K562 (cell line): ENCODE results near the gene HEY2. TPM values are rescaled to one million over a fixed set of nuclear protein-coding genes. Genes with fewer than 3 reads are reported as not detected.
A peak's percentile ranks its signal among the peaks of the same experiment; 100 is the strongest.

Source experiments
- ATAC-seq: fragments of 200-7000 bp; cut with Tn5 transposase; 3 replicates; pipeline ENCODE4 v1.9.1; 2020; ENCODE audit warnings: moderate library complexity
- BruUV-seq: library from RNA; stranded (reverse); fragments of 400-500 nt; replicated peaks from 2 replicates; lab custom pipeline; 2021; lab: Mats Ljungman, UMichigan
- CTCF ChIA-PET: fragments of 300-600 bp; formaldehyde crosslinking; extraction: SDS; loops from one replicate; lab custom pipeline; 2021; ENCODE audit warnings: low intra/inter-chr PET ratio; lab: Yijun Ruan, JAX
- POLR2A ChIA-PET: fragments of 300-600, 350-650 bp; sonication (Branson Sonifier 250); formaldehyde crosslinking; extraction: SDS; loops from one replicate; lab custom pipeline; 2021; ENCODE audit warnings: antibody characterized with exemption, inconsistent platforms; lab: Yijun Ruan, JAX
- DNase-seq, 4 experiments: peaks; one replicate each; pipeline versions ENCODE4 v3.0.0 to v3.0.0-alpha.2; 2011 to 2018; ENCODE audit warnings: low spot score in 3 of 4, mixed read lengths in 3 of 4; ENCODE audit errors: extremely low read depth in 1 of 4
- FAIRE-seq: peaks from 2 replicates; lab custom pipeline; 2011; peaks lifted over from hg19 to GRCh38; lab: Jason Lieb, UNC
- H2AFZ ChIP-seq: 2 replicates; pipeline ENCODE4 v1.6.0; 2011; ENCODE audit warnings: low read depth, low read length, control low read depth, inconsistent platforms
- H3K27ac ChIP-seq: fragments of 200-600 bp; 3 replicates; pipeline ENCODE4 v1.8.0; 2011; ENCODE audit warnings: low read depth, mild to moderate bottlenecking, control low read depth, inconsistent platforms, low read length, moderate library complexity, mixed read lengths; ENCODE audit errors: extremely low read depth
- H3K27me3 ChIP-seq, 2 experiments: fragments of 300-600 bp in 1 of 2; 2 replicates in 1 of 2; 3 replicates in 1 of 2; pipeline versions ENCODE4 v1.6.0 to v1.8.0; 2011; ENCODE audit warnings: inconsistent platforms in 2 of 2, low read length in 2 of 2, mild to moderate bottlenecking in 1 of 2, mixed read lengths in 1 of 2, moderate library complexity in 1 of 2; ENCODE audit not compliant: control insufficient read depth in 2 of 2, insufficient read depth in 2 of 2
- H3K36me3 ChIP-seq: fragments of 300-600 bp; 3 replicates; pipeline ENCODE4 v1.8.0; 2011; ENCODE audit warnings: mild to moderate bottlenecking, low read length, inconsistent platforms; ENCODE audit not compliant: control insufficient read depth, insufficient read depth
- H3K4me1 ChIP-seq, 2 experiments: fragments of 200-600 bp in 1 of 2; replicated peaks in 1 of 2; 2 replicates in 1 of 2; 3 replicates in 1 of 2; pipeline versions ENCODE4 v1.5.1 to v1.8.0; 2011; ENCODE audit warnings: inconsistent platforms in 2 of 2, low read length in 2 of 2, mild to moderate bottlenecking in 1 of 2, mixed read lengths in 1 of 2, moderate library complexity in 1 of 2; ENCODE audit not compliant: control insufficient read depth in 2 of 2, insufficient read depth in 2 of 2
- H3K4me2 ChIP-seq: 2 replicates; pipeline ENCODE4 v1.6.1; 2011; ENCODE audit warnings: low read length, control low read depth, inconsistent platforms, mixed read lengths; ENCODE audit not compliant: insufficient read depth
- H3K4me3 ChIP-seq: fragments of 200-600 bp; sonication (generic), shearing (Covaris generic); 2 replicates; pipeline ENCODE4 v1.5.1; 2016; ENCODE audit warnings: control low read depth, inconsistent platforms
- H3K79me2 ChIP-seq: fragments of 200-600 bp; 3 replicates; pipeline ENCODE4 v1.8.0; 2011; ENCODE audit warnings: low read length, inconsistent platforms; ENCODE audit not compliant: control insufficient read depth, insufficient read depth
- H3K9ac ChIP-seq, 2 experiments: 2 replicates each; pipeline versions ENCODE4 v1.6.0 to v1.6.1; 2011; ENCODE audit warnings: low read depth in 2 of 2, low read length in 2 of 2, control low read depth in 1 of 2, inconsistent platforms in 1 of 2, mild to moderate bottlenecking in 1 of 2, mixed read lengths in 1 of 2; ENCODE audit not compliant: insufficient read depth in 1 of 2
- H3K9me1 ChIP-seq: one replicate; pipeline ENCODE4 v1.6.0; 2011; ENCODE audit warnings: inconsistent platforms, mild to moderate bottlenecking, low read length, moderate library complexity; ENCODE audit not compliant: control insufficient read depth, insufficient read depth
- H3K9me3 ChIP-seq: replicated peaks from 2 replicates; pipeline ENCODE4 v1.5.1; 2011; ENCODE audit warnings: low read depth, low read length, inconsistent platforms; ENCODE audit not compliant: control insufficient read depth, insufficient read depth
- H4K20me1 ChIP-seq: replicated peaks from 2 replicates; pipeline ENCODE4 v1.6.1; 2011; ENCODE audit warnings: low read length, inconsistent platforms, mixed read lengths; ENCODE audit not compliant: control insufficient read depth, insufficient read depth
- ARID2 ChIP-seq: fragments of 450-650 bp; IDR thresholded peaks from 2 replicates; pipeline ENCODE4 v1.6.1; 2017; ENCODE audit warnings: antibody characterized with exemption, mild to moderate bottlenecking
- FOXA3 ChIP-seq, 2 experiments: fragments of 450-650 bp in 1 of 2; sonication (generic) in 1 of 2; formaldehyde crosslinking; IDR thresholded peaks in 1 of 2; conservative IDR thresholded peaks in 1 of 2; 2 replicates each; pipeline versions ENCODE4 v1.4.0 to v1.8.0; 2020 to 2022; ENCODE audit warnings: mild to moderate bottlenecking in 2 of 2, missing genetic modification reagents in 1 of 2
- HCFC1 ChIP-seq: IDR thresholded peaks from 2 replicates; pipeline ENCODE4 v1.6.1; 2012; ENCODE audit warnings: low read depth, low read length, improper control_type of control experiment
- HNRNPH1 ChIP-seq: fragments of 200-400 bp; formaldehyde crosslinking; optimal IDR thresholded peaks from 2 replicates; pipeline ENCODE3; 2017; ENCODE audit warnings: low read depth, mild to moderate bottlenecking, low read length, moderate library complexity
- MAFG ChIP-seq: fragments of 450-650 bp; conservative IDR thresholded peaks from 2 replicates; pipeline ENCODE4 v1.6.1; 2016; ENCODE audit warnings: missing genetic modification characterization, missing compliant biosample characterization
- MEIS2 ChIP-seq: fragments of 450-650 bp; IDR thresholded peaks from 2 replicates; pipeline ENCODE4 v1.6.1; 2014; ENCODE audit warnings: mild to moderate bottlenecking; ENCODE audit not compliant: partially characterized antibody
- PBX2 ChIP-seq, 2 experiments: IDR thresholded peaks in 1 of 2; conservative IDR thresholded peaks in 1 of 2; 2 replicates each; pipeline ENCODE4 v1.6.1; 2016; ENCODE audit warnings: low read depth in 2 of 2, mild to moderate bottlenecking in 1 of 2, missing compliant biosample characterization in 1 of 2, missing genetic modification characterization in 1 of 2, moderate library complexity in 1 of 2
- PKNOX1 ChIP-seq: fragments of 450-650 bp; IDR thresholded peaks from 2 replicates; pipeline ENCODE4 v1.6.1; 2016
- TCF7 ChIP-seq: sonication (generic); IDR thresholded peaks from 2 replicates; pipeline ENCODE4 v1.6.1; 2016; ENCODE audit warnings: antibody characterized with exemption, borderline replicate concordance
- TEAD1 ChIP-seq, 2 experiments: fragments of 450-650 bp in 1 of 2; sonication (generic) in 1 of 2; formaldehyde crosslinking; IDR thresholded peaks; 2 replicates each; pipeline versions ENCODE4 v1.4.0 to v1.8.0; 2020 to 2022; ENCODE audit warnings: mild to moderate bottlenecking in 2 of 2, missing genetic modification reagents in 1 of 2
- UBTF ChIP-seq, 2 experiments: IDR thresholded peaks; 2 replicates each; pipeline ENCODE4 v1.6.1; 2012; ENCODE audit warnings: improper control_type of control experiment in 2 of 2, low read depth in 2 of 2, low read length in 2 of 2, borderline replicate concordance in 1 of 2
- ZEB2 ChIP-seq: fragments of 450-650 bp; IDR thresholded peaks from 2 replicates; pipeline ENCODE4 v1.6.1; 2016
- ZNF217 ChIP-seq: sonication (generic); formaldehyde crosslinking; IDR thresholded peaks from 2 replicates; pipeline ENCODE4 v1.8.0; 2022; ENCODE audit warnings: mild to moderate bottlenecking, missing genetic modification reagents
- ZNF316 ChIP-seq: fragments of 450-650 bp; IDR thresholded peaks from 2 replicates; pipeline ENCODE4 v1.6.1; 2016
- in situ Hi-C: fragments of 300-500 bp; cut with MboI; formaldehyde crosslinking; loops from 4 replicates; pipeline ENCODE4 v1.15.0; 2018; ENCODE audit warnings: inconsistent platforms, mixed read lengths
- intact Hi-C: fragments of 100-400 bp; cut with micrococcal nuclease; formaldehyde crosslinking; loops from 2 replicates; pipeline ENCODE4 v1.14.2; 2022
- polyA plus RNA-seq, 8 experiments: library from polyadenylated mRNA; depleted of rRNA in 4 of 8; stranded (reverse) in 5 of 8; unstranded in 3 of 8; fragments of >200 nt; fragmentation: Nextera tagmentation in 2 of 8; fragmentation: Illumina TruSeq in 1 of 8; extraction: Ambion mirVana in 2 of 8; extraction: Trizol in 1 of 8; gene quantifications; 2 replicates each; pipeline versions ENCODE4 v1.2.1 to v1.2.3, GENCODE V29; 2011 to 2014; ENCODE audit warnings: inconsistent platforms in 1 of 8, missing spikeins in 1 of 8
- total RNA-seq, 7 experiments: library from RNA; depleted of rRNA in 6 of 7; stranded (reverse); fragments of >200 nt in 6 of 7; fragmentation: Illumina TruSeq in 2 of 7; extraction: Trizol in 2 of 7; gene quantifications; 2 replicates each; pipeline versions ENCODE4 v1.2.1 to v1.2.3, GENCODE V29; 2011 to 2021; ENCODE audit warnings: low replicate concordance in 1 of 7

Gene HEY2
- total and polyA plus RNA-seq, 9 of the 15 experiments (the other 6 are each of a cell fraction or from before 2014, with no cell fraction given): 0.03 to 0.07 (median 0.06) TPM; not detected in 5

GRCh38 chr6:125804264-125804663, 54.8 kb downstream of the HEY2 start:
- no TSS peak for BruUV-seq
- POLR2A ChIA-PET: interaction anchor here (0.9 to 1.6 kb wide), 2 partner anchors 13 to 15 kb away, joined by 3 to 6 read pairs; partner anchors contain the start of gene NCOA7
- no peaks in the 10 kb centered on the region for H3K9me1 ChIP-seq
- no peak overlapping the region for H3K27ac ChIP-seq
- TF ChIP-seq ZNF217 (CRISPR knock-in tag): no peak
- TF ChIP-seq TEAD1 (CRISPR knock-in tag; IDR thresholded peaks at IDR 0.05): no peak
- TF ChIP-seq ARID2: no peak
- peak; percentile 29; the same call in 1 of the 2 replicates for TF ChIP-seq MAFG
- TF ChIP-seq HNRNPH1: no peak
- peak; percentile 16; the same call in 1 of the 2 replicates for TF ChIP-seq ZNF316
- no peak for TF ChIP-seq UBTF (IDR thresholded peaks at IDR 0.05; ENCODE audit: borderline replicate concordance in 1 of 2, low read depth in 2 of 2, low read length in 2 of 2)
- TF ChIP-seq PKNOX1: 0 out of 2 replicates have a peak, but pooled peaks have one; percentile 19
- TF ChIP-seq FOXA3 (CRISPR knock-in tag; conservative IDR thresholded peaks at IDR 0.05 in 1 of 2, IDR thresholded peaks at IDR 0.05 in 1 of 2): no peak
- TF ChIP-seq HCFC1: no peak
- TF ChIP-seq ZEB2: peak; percentile 49; the same call in 1 of the 2 replicates
- no peak for TF ChIP-seq PBX2 (CRISPR knock-in tag; IDR thresholded peaks at IDR 0.05; ENCODE audit: low read depth)
- peak; percentile 71 for TF ChIP-seq PBX2 (tag; conservative IDR thresholded peaks at IDR 0.05; ENCODE audit: low read depth)
- TF ChIP-seq MEIS2: peak; percentile 60
- no peak for TF ChIP-seq TCF7
- no peak overlapping the region for H2AFZ ChIP-seq
- H3K4me3 ChIP-seq: no peak overlapping the region
- H3K79me2 ChIP-seq: no peaks in the 10 kb centered on the region; the same call in 2 of the 3 replicates
- DNase-seq (no peak), FAIRE-seq (no peak), ATAC-seq (no peak)
- H3K9me3 ChIP-seq: no peaks in the 10 kb centered on the region
- H3K4me1 ChIP-seq: peaks cover 0 to 3% of the 10 kb centered on the region in 2 experiments; a peak in 1 of 5 replicates
- peaks cover 6% of the 10 kb centered on the region; the same call in 1 of the 3 replicates for H3K36me3 ChIP-seq
- intact Hi-C loops (no loop called here), in situ Hi-C loops (no loop called here)
- CTCF ChIA-PET: no interaction called here
- H3K27me3 ChIP-seq: no peaks in the 10 kb centered on the region
- H4K20me1 ChIP-seq: no peaks in the 10 kb centered on the region
- no peak overlapping the region for H3K4me2 ChIP-seq
- no peak overlapping the region for H3K9ac ChIP-seq
